Loucy (cell line): Measurements from ENCODE around the gene CCDC57.

Source experiments
- H2AFZ ChIP-seq: fragments of 200-600 bp; sonication (generic); 2 replicates; pipeline ENCODE4 v1.6.0; 2016; ENCODE audit warnings: antibody characterized with exemption, mild to moderate bottlenecking, low read length, moderate library complexity
- H3F3A ChIP-seq: fragments of 200-600 bp; 2 replicates; pipeline ENCODE4 v1.6.0; 2016; ENCODE audit warnings: antibody characterized with exemption, low read depth, mild to moderate bottlenecking
- H3K27me3 ChIP-seq: fragments of 200-600 bp; sonication (generic); 2 replicates; pipeline ENCODE4 v1.6.1; 2014; ENCODE audit warnings: low read length, mild to moderate bottlenecking; ENCODE audit not compliant: insufficient read depth, poor library complexity, severe bottlenecking
- H3K36me3 ChIP-seq: fragments of 200-600 bp; sonication (generic); 2 replicates; pipeline ENCODE4 v1.6.1; 2016; ENCODE audit warnings: low read length; ENCODE audit not compliant: insufficient read depth
- H3K4me1 ChIP-seq: fragments of 200-600 bp; sonication (generic); 2 replicates; pipeline ENCODE4 v1.5.1; 2014; ENCODE audit warnings: low read length, mild to moderate bottlenecking; ENCODE audit not compliant: insufficient read depth, poor library complexity, severe bottlenecking
- H3K4me2 ChIP-seq: fragments of 200-600 bp; sonication (generic); 2 replicates; pipeline ENCODE4 v1.6.0; 2014; ENCODE audit warnings: antibody characterized with exemption, low read length, low read depth, mild to moderate bottlenecking; ENCODE audit not compliant: poor library complexity, severe bottlenecking
- H3K4me3 ChIP-seq: fragments of 200-600 bp; sonication (generic); 2 replicates; pipeline ENCODE4 v1.5.1; 2014; ENCODE audit warnings: low read length, mild to moderate bottlenecking, mixed read lengths; ENCODE audit not compliant: poor library complexity, severe bottlenecking
- H3K79me2 ChIP-seq: fragments of 200-600 bp; sonication (generic); 2 replicates; pipeline ENCODE4 v1.6.1; 2014; ENCODE audit warnings: low read length; ENCODE audit not compliant: insufficient read depth
- H3K9ac ChIP-seq: fragments of 200-600 bp; sonication (generic); 2 replicates; pipeline ENCODE4 v1.6.0; 2014; ENCODE audit warnings: mild to moderate bottlenecking, low read depth, low read length, moderate library complexity; ENCODE audit not compliant: poor library complexity, severe bottlenecking
- H3K9me2 ChIP-seq: fragments of 200-600 bp; sonication (generic); replicated peaks from 2 replicates; pipeline ENCODE4 v1.6.1; 2016; ENCODE audit warnings: low read depth, low read length, mixed read lengths
- H3K9me3 ChIP-seq: fragments of 200-600 bp; sonication (generic); 2 replicates; pipeline ENCODE4 v1.6.1; 2014; ENCODE audit warnings: mild to moderate bottlenecking, antibody characterized with exemption, low read length, low read depth; ENCODE audit not compliant: insufficient read depth
- H4K20me1 ChIP-seq: fragments of 200-600 bp; sonication (generic); 2 replicates; pipeline ENCODE4 v1.6.0; 2014; ENCODE audit warnings: antibody characterized with exemption, low read length, mild to moderate bottlenecking; ENCODE audit not compliant: insufficient read depth, poor library complexity, severe bottlenecking
- CTCF ChIP-seq: fragments of 200-600 bp; sonication (generic); conservative IDR thresholded peaks from 2 replicates; pipeline ENCODE4 v1.5.1; 2014; ENCODE audit warnings: mild to moderate bottlenecking, antibody characterized with exemption, low read length
- EZH2phosphoT487 ChIP-seq: fragments of 200-600 bp; IDR thresholded peaks from 2 replicates; pipeline ENCODE4 v1.6.1; 2018; ENCODE audit warnings: antibody characterized with exemption, mild to moderate bottlenecking, moderate library complexity, borderline replicate concordance

CCDC57 gene

GRCh38 chr17:82222816-82223215 is 10.2 kb upstream of the CCDC57 start:
- no peaks in the 10 kb centered on the region for H3K9me2 ChIP-seq
- H4K20me1 ChIP-seq: no peaks in the 10 kb centered on the region
- H3K36me3 ChIP-seq: no peaks in the 10 kb centered on the region
- TF ChIP-seq EZH2phosphoT487: no peak
- no peak for TF ChIP-seq CTCF
- no peak overlapping the region for H3K4me3 ChIP-seq
- H3K79me2 ChIP-seq: peaks cover 13% of the 10 kb centered on the region; the same call in 1 of the 2 replicates
- no peak overlapping the region for H2AFZ ChIP-seq
- H3K4me1 ChIP-seq: peaks cover 10% of the 10 kb centered on the region
- H3F3A ChIP-seq: no peaks in the 10 kb centered on the region
- H3K4me2 ChIP-seq: no peak overlapping the region
- H3K27me3 ChIP-seq: no peaks in the 10 kb centered on the region
- H3K9me3 ChIP-seq: no peaks in the 10 kb centered on the region
- no peak overlapping the region for H3K9ac ChIP-seq

GRCh38 chr17:82221341-82221902 is 8.8 kb upstream of the CCDC57 start:
- TF ChIP-seq CTCF (no peak), EZH2phosphoT487 (no peak)
- Histone ChIP-seq H3K36me3 (no peaks in the 10 kb centered on the region), H4K20me1 (no peaks in the 10 kb centered on the region), H3K79me2 (no peaks in the 10 kb centered on the region), H3K9me3 (no peaks in the 10 kb centered on the region), H3K9me2 (no peaks in the 10 kb centered on the region), H2AFZ (no peak overlapping the region), H3K4me3 (no peak overlapping the region), H3F3A (no peaks in the 10 kb centered on the region), H3K9ac (no peak overlapping the region), H3K4me1 (peaks cover 16% of the 10 kb centered on the region), H3K27me3 (no peaks in the 10 kb centered on the region), H3K4me2 (no peak overlapping the region)

- Histone ChIP-seq H2AFZ (no peak overlapping the region), H3K4me1 (peaks cover 21% of the 10 kb centered on the region), H3K9me2 (no peaks in the 10 kb centered on the region), H3K36me3 (no peaks in the 10 kb centered on the region), H3K9me3 (no peaks in the 10 kb centered on the region), H3K27me3 (no peaks in the 10 kb centered on the region), H3K4me2 (no peak overlapping the region), H3K9ac (no peak overlapping the region), H4K20me1 (no peaks in the 10 kb centered on the region), H3K4me3 (no peak overlapping the region), H3F3A (0 out of 2 replicates have a peak, but pooled peaks cover under 1% of the 10 kb centered on the region), H3K79me2 (no peaks in the 10 kb centered on the region)
- TF ChIP-seq CTCF (no peak), EZH2phosphoT487 (no peak)
These were observed 7.4 kb upstream of the CCDC57 start for GRCh38 chr17:82219753-82220709.
